ENCODE data around the gene LIMK2.

Gene LIMK2

GRCh38 chr22:31212783-31213629, 908 bp downstream of the LIMK2 start:
- Histone ChIP-seq H3K9me3 (ENCODE audit: insufficient read depth, low read length) (no peaks in the 10 kb centered on the region), H3K27me3 (ENCODE audit: low read depth, low read length) (no peaks in the 10 kb centered on the region), H3K36me3 (replicated peaks; ENCODE audit: low read depth, low read length) (peaks cover 5% of the 10 kb centered on the region), H3K9ac (ENCODE audit: low read length) (peak overlapping the region; percentile 90), H3K79me2 (ENCODE audit: low read length) (peaks cover 52% of the 10 kb centered on the region), H2AFZ (ENCODE audit: low read depth, low read length) (peak overlapping the region; percentile 35; the same call in 1 of the 2 replicates), H4K20me1 (ENCODE audit: insufficient read depth, low read length) (0 out of 2 replicates have a peak, but pooled peaks cover 3% of the 10 kb centered on the region), H3K4me1 (ENCODE audit: low read length) (peaks cover 28% of the 10 kb centered on the region), H3K4me2 (ENCODE audit: low read length) (peak overlapping the region; percentile 94), H3K27ac (ENCODE audit: low read length) (peak overlapping the region; percentile 34; the same call in 1 of the 2 replicates), H3K4me3 (ENCODE audit: low read length) (peak overlapping the region; percentile 88)
- TF ChIP-seq CTCF (IDR thresholded peaks at IDR 0.05; ENCODE audit: low read depth, low read length) (no peak), EZH2phosphoT487 (IDR thresholded peaks at IDR 0.05; ENCODE audit: low read depth) (no peak)

GRCh38 chr22:31215018-31215535, 3.0 kb downstream of the LIMK2 start:
- H3K9ac ChIP-seq (ENCODE audit: low read length): no peak overlapping the region
- H3K27ac ChIP-seq (ENCODE audit: low read length): no peak overlapping the region
- peaks cover 42% of the 10 kb centered on the region for H3K4me1 ChIP-seq (ENCODE audit: low read length)
- TF ChIP-seq CTCF (IDR thresholded peaks at IDR 0.05; ENCODE audit: low read depth, low read length) (no peak), EZH2phosphoT487 (IDR thresholded peaks at IDR 0.05; ENCODE audit: low read depth) (no peak)
- H3K4me3 ChIP-seq (ENCODE audit: low read length): no peak overlapping the region
- no peak overlapping the region for H3K4me2 ChIP-seq (ENCODE audit: low read length)
- H3K9me3 ChIP-seq (ENCODE audit: insufficient read depth, low read length): no peaks in the 10 kb centered on the region
- no peak overlapping the region for H2AFZ ChIP-seq (ENCODE audit: low read depth, low read length)
- 0 out of 2 replicates have a peak, but pooled peaks cover 3% of the 10 kb centered on the region for H4K20me1 ChIP-seq (ENCODE audit: insufficient read depth, low read length)
- H3K36me3 ChIP-seq (replicated peaks; ENCODE audit: low read depth, low read length): peaks cover 5% of the 10 kb centered on the region
- H3K27me3 ChIP-seq (ENCODE audit: low read depth, low read length): no peaks in the 10 kb centered on the region
- peaks cover 69% of the 10 kb centered on the region for H3K79me2 ChIP-seq (ENCODE audit: low read length)

- Histone ChIP-seq H3K27me3 (ENCODE audit: low read depth, low read length) (no peaks in the 10 kb centered on the region), H3K4me2 (ENCODE audit: low read length) (no peak overlapping the region), H3K9ac (ENCODE audit: low read length) (no peak overlapping the region), H3K79me2 (ENCODE audit: low read length) (peaks cover 87% of the 10 kb centered on the region), H3K36me3 (replicated peaks; ENCODE audit: low read depth, low read length) (peaks cover 5% of the 10 kb centered on the region), H2AFZ (ENCODE audit: low read depth, low read length) (no peak overlapping the region), H4K20me1 (ENCODE audit: insufficient read depth, low read length) (peaks cover 11% of the 10 kb centered on the region; the same call in 1 of the 2 replicates), H3K27ac (ENCODE audit: low read length) (no peak overlapping the region), H3K4me1 (ENCODE audit: low read length) (peaks cover 56% of the 10 kb centered on the region), H3K4me3 (ENCODE audit: low read length) (no peak overlapping the region), H3K9me3 (ENCODE audit: insufficient read depth, low read length) (no peaks in the 10 kb centered on the region)
- TF ChIP-seq EZH2phosphoT487 (IDR thresholded peaks at IDR 0.05; ENCODE audit: low read depth) (no peak), CTCF (IDR thresholded peaks at IDR 0.05; ENCODE audit: low read depth, low read length) (no peak)
These were observed 6.6 kb downstream of the LIMK2 start for GRCh38 chr22:31218565-31219262.

- no peak overlapping the region for H3K27ac ChIP-seq (ENCODE audit: low read length)
- peak overlapping the region; percentile 56; the same call in 1 of the 2 replicates for H3K4me2 ChIP-seq (ENCODE audit: low read length)
- no peaks in the 10 kb centered on the region for H3K9me3 ChIP-seq (ENCODE audit: insufficient read depth, low read length)
- H3K27me3 ChIP-seq (ENCODE audit: low read depth, low read length): no peaks in the 10 kb centered on the region
- TF ChIP-seq EZH2phosphoT487 (IDR thresholded peaks at IDR 0.05; ENCODE audit: low read depth) (no peak), CTCF (IDR thresholded peaks at IDR 0.05; ENCODE audit: low read depth, low read length) (no peak)
- H3K79me2 ChIP-seq (ENCODE audit: low read length): peaks cover 85% of the 10 kb centered on the region
- H3K36me3 ChIP-seq (replicated peaks; ENCODE audit: low read depth, low read length): peaks cover 4% of the 10 kb centered on the region
- H2AFZ ChIP-seq (ENCODE audit: low read depth, low read length): no peak overlapping the region
- no peak overlapping the region for H3K9ac ChIP-seq (ENCODE audit: low read length)
- H3K4me3 ChIP-seq (ENCODE audit: low read length): no peak overlapping the region
- H4K20me1 ChIP-seq (ENCODE audit: insufficient read depth, low read length): peaks cover 14% of the 10 kb centered on the region
- H3K4me1 ChIP-seq (ENCODE audit: low read length): peaks cover 56% of the 10 kb centered on the region
These were observed 9.0 kb downstream of the LIMK2 start for GRCh38 chr22:31221084-31221483.
